ENCODE measurements around the gene IPCEF1.

IPCEF1 gene

GRCh38 chr6:154356690-154357089, at the start of gene IPCEF1:
Gene IPCEF1, minus strand, starts transcription at chr6:154356803. Its CDS starts 90,856 bp downstream, at chr6:154265947.
- DNase-seq = no peak

DNA sequence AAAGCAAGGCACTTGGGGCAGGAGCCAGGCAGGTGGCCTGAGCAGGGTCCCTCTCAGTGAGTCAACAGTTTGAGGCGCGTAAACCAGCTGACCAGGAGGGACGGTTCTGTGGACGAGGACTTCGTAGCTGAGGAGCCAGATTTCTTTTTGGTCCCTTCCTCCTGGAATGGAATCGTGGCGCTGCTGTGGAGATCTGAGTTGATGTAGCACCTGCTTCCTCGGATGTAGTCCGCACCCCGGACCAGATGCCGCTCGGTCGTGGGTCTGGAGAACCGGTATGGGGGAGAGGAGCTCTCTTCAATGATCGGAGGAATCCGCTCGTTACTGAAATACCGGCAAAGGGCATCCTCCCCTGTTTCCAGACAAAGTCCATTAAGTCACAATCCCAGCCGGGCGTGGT, 49.7 kb upstream of the IPCEF1 start:
- DNase-seq = no peak

GRCh38 chr6:154404791-154405400, 48.3 kb upstream of the IPCEF1 start:
- no peak for DNase-seq

DNA sequence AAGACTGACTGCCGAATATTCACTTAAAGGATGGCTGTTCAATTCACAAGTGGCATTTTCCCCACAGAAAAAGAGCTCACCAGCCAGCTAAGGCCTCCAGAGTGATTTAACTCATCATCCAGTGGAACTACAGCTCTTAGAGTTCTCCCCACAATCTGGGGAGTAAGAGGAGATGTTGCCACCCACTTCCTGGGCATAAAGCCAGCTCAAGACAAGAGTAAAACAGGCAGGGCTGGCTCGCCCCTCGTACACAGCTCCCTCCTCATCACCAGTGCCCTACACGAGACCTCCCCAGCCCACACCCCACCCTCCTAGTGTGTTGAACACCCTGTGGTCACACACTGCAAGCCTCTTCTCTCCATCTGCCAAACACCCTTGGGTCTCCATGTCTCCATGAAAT, 47.2 kb upstream of the IPCEF1 start:
- no peak for DNase-seq

DNA sequence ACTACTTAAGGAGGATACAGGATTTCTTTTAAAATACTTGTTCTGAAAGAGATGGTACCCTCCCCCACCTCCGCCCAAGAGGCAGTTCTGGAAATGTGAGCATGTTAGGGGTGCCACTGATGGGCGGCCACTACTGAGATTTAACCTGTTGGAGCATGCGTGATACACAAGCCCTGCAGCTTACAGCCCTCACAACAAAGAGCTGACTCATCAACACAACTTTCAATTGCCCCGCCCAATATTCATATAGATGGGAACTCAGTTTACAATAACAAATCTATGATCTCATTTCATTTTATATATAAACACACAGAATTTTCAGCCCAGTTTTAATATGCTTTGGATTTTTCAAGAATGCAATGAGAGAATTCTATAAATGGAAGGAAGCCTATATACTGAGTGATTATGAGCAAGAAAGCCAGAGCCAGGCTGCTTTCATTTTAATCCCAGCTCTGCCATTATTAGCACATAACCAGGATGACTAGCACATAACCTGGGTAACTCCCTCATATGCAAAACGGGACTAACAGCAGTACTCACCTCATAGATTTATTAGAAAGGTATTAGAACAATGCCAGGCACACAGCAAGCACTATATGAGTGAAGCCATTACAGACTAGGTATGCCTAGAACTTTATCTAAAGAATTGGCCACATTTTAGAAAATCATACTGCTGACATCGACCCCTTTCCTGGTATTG, 45.6 kb upstream of the IPCEF1 start:
- DNase-seq = no peak

- no peak for DNase-seq
These were observed 42.5 kb upstream of the IPCEF1 start for GRCh38 chr6:154399097-154399496.

- DNase-seq = no peak
These were observed 41.0 kb upstream of the IPCEF1 start for GRCh38 chr6:154397491-154398195.

GRCh38 chr6:154395878-154396277, 39.3 kb upstream of the IPCEF1 start:
- no peak for DNase-seq

GRCh38 chr6:154395316-154395715, 38.7 kb upstream of the IPCEF1 start:
- DNase-seq = no peak

DNA sequence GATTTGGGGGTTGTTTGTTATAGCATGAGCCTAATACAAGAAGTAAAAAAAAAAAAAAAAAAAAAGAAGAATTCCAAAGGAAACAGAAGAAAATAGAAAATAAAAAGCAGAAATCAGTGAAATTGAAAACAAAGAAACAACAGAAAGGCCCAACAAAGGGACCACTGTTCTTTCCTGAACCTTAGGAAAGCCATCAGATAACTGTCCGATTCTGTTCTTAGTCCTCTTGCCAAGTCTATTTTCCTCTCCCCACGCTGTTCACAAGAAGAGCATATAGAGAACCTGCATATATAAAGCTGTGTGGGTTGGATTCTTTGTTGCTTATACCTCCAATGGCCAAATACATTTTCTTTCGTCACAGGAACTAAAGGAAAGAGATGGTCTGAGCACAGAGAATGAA, 38.0 kb upstream of the IPCEF1 start:
- no peak for DNase-seq

GRCh38 chr6:154390034-154390433, 33.4 kb upstream of the IPCEF1 start:
- DNase-seq = no peak

GRCh38 chr6:154388803-154389202, 32.2 kb upstream of the IPCEF1 start:
- DNase-seq = no peak

DNA sequence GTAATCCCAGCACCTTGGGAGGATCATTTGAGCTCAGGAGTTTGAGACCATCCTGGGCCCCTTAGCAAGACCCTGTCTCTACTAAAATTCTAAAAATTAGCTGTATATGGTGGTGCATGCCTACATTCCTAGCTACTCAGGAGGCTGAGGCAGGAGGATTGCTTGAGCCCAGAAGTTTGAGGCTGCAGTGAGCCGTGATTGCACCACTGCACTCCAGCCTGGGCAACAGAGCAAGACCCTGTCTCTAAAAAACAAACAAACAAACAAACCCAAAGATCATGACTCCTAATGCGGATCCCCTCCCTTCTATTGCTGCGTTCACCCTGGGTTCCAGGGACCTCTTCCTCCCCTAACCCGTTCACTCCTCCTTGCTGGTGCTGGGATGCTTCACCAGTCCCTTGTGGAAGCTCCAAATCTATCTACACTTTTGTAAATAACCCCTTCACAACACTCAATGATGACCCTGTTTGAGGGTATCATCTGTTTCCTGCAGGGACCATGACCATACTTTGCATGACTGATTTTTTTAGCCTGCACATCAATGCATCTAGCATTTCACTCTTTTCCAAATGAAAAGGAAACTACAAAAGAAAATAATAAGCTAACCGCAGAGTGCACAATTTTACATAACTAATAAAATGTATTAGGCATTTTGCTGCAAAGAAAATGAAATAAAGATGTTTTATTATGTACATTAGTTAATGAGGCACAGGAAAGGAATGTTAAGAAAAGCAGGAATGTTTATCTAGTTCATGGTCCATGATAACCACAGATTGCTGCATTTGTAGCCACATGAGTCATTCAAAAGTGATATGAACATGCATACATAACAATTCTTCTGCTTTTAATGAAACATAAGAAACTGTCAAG, 30.5 kb upstream of the IPCEF1 start:
- DNase-seq = no peak

DNA sequence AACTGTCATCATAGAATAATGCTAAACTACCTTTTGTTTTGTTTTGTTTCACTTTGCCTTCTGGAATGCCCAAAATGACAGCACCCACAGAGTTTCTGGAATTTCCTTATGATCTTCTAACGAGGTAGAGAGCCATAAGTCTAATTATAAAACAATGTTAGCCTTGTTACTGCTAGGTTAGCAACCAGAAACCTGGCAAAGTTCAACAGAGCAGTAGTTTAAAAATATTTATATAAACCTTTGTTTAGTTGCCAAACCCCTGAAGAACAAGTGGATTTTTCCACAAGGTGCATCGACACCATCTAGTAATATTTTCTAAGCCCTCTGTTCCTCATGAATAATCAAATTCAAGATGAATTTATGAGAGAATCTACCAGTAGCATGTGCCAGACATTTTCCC, 27.6 kb upstream of the IPCEF1 start:
- no peak for DNase-seq

DNA sequence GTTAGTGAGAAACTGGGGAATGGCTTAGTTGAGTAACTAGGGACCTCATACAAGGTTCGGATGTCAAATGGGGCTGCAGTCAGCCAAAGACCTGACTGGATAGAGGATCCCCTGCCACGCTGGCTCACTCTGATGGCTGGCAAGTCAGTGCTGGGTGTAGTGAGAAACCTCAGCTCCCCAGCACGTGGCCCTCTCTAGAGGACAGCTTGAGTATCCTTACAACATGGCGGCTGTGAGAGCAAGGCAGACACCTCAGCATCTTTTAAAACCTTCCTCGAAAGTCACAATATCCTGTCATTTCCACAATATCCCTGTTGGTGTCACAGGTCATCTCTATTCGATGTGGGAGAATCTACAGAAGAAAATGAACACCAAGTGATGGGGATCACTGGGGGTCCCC, 26.7 kb upstream of the IPCEF1 start:
- no peak for DNase-seq

GRCh38 chr6:154382740-154383139, 26.1 kb upstream of the IPCEF1 start:
- DNase-seq = no peak

DNA sequence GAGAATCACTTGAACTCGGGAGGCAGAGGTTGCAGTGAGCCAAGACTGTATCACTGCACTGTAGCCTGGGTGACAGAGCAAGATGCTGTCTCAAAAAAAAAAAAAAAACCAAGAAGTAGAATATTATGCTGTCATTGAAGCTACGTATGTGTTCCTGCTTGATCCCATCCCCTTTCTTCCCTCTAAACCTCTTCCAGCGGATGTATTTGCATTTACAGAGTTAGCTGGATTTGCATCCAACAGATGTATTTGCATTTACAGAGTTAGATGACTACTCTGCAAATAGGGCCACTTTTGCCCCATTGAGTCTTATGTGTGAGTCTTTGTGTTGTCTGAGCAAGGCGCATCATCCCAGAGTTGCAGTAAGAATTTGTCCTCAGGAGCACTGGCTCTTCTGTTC, 24.9 kb upstream of the IPCEF1 start:
- DNase-seq = no peak

DNA sequence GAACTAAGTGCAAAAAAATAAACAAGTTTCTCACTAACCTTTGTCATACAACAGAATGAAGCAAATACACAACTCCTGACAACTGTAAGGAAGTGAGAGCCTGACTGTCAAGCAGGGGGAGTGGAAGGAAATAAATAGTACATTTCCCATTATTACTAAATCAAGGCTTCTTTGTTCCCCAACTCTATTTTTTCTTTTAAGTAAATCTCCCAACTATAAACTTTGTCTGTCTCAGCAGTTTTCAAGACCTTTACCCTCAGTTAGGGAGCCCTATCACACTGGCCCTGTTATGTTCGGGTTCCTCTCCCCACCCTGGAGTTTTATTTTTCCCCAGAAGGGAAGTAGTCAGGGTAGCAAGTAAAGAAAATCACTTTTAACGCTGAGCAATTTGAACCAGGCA, 24.1 kb upstream of the IPCEF1 start:
- no peak for DNase-seq

DNA sequence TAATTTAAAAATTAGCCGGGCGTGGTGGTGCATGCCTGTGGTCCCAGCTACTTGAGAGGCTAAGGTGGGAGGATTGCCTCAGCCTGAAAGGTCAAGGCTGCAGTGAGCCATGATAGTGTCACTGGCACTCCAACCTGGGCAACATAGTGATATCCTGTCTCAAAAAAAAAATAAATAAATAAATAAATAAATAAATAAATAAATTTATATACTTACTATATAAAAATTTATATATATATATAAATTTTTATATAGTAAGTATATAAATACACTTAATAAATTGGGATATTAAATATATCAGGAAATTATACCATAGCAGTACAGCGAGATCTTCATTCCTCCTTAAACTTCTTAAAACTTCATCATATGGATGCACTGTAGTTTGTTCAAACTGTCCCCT, 23.0 kb upstream of the IPCEF1 start:
- no peak for DNase-seq

GRCh38 chr6:154378518-154378917, 21.9 kb upstream of the IPCEF1 start:
- no peak for DNase-seq

GRCh38 chr6:154377726-154378125, 21.1 kb upstream of the IPCEF1 start:
- no peak for DNase-seq

- DNase-seq = no peak
These were observed 17.4 kb upstream of the IPCEF1 start for GRCh38 chr6:154373971-154374370.

GRCh38 chr6:154371281-154371680, 14.7 kb upstream of the IPCEF1 start:
- no peak for DNase-seq

All from NCI-H1417 treated with DMSO at 0.1 percent for 48 hours (cell line).